ENCODE results near the gene LLCFC1.

Gene LLCFC1

DNA sequence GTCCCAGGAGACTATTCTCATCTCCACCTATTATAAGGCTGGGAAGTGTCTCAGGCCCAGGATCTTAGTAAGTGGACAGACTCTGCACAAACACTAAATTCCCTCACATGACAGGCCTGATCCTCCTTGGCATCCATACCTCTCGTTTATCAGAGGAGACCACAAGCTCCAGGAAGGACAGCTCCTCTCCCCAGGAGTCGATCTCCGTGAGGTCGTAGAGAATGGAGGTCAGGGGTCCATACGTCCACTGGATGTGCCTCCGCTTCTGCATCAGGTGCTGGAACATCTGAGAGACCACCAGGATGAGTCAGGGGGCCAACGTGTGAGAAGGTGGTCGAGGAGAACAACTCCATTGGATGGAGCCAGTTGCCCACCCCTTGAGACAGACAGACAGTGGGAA is 11.3 kb upstream of the LLCFC1 start:
- no peak overlapping the region for H3K4me3 ChIP-seq (ENCODE audit: control insufficient read depth, low read depth, low read length)
- no peak for DNase-seq (ENCODE audit: low read depth)
- TF ChIP-seq, protein P1, sequence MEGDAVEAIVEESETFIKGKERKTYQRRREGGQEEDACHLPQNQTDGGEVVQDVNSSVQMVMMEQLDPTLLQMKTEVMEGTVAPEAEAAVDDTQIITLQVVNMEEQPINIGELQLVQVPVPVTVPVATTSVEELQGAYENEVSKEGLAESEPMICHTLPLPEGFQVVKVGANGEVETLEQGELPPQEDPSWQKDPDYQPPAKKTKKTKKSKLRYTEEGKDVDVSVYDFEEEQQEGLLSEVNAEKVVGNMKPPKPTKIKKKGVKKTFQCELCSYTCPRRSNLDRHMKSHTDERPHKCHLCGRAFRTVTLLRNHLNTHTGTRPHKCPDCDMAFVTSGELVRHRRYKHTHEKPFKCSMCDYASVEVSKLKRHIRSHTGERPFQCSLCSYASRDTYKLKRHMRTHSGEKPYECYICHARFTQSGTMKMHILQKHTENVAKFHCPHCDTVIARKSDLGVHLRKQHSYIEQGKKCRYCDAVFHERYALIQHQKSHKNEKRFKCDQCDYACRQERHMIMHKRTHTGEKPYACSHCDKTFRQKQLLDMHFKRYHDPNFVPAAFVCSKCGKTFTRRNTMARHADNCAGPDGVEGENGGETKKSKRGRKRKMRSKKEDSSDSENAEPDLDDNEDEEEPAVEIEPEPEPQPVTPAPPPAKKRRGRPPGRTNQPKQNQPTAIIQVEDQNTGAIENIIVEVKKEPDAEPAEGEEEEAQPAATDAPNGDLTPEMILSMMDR (IDR thresholded peaks at IDR 0.05; ENCODE audit: control insufficient read depth, insufficient read depth, low read depth, low read length, missing control alignments), result no peak

DNA sequence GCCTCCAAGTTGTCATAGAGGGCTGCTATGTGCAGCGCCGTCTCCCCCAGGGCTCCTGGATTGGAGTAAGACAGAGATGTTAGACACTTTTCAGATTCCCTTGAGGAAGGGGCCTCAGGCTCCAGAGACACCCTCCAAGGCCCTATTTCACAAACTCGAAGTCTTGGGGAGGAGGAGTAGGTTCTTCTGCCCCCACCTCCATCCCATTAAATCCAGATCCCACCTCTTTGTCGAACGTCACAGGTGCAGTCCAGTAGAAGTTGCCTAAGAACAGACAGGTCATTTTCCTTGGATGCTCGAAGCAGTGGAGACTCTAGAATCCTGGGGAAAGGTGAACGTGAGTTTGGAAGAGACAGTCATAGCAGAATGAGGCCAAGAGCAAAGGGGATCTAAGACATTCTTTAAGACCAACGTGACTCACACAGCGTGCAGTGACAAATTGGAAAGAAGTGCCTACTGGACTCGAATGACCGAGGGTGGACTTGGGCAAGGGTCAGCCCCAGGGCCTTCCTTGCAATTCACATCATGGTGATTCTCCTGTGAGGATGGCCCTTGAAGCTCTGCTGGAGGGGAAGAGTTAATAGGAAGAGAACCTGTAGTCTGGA is 9.1 kb upstream of the LLCFC1 start:
- no peak for DNase-seq (ENCODE audit: low read depth)
- TF ChIP-seq, protein P1 (IDR thresholded peaks at IDR 0.05; ENCODE audit: control insufficient read depth, insufficient read depth, low read depth, low read length, missing control alignments), result no peak
- no peak overlapping the region for H3K4me3 ChIP-seq (ENCODE audit: control insufficient read depth, low read depth, low read length)

DNA sequence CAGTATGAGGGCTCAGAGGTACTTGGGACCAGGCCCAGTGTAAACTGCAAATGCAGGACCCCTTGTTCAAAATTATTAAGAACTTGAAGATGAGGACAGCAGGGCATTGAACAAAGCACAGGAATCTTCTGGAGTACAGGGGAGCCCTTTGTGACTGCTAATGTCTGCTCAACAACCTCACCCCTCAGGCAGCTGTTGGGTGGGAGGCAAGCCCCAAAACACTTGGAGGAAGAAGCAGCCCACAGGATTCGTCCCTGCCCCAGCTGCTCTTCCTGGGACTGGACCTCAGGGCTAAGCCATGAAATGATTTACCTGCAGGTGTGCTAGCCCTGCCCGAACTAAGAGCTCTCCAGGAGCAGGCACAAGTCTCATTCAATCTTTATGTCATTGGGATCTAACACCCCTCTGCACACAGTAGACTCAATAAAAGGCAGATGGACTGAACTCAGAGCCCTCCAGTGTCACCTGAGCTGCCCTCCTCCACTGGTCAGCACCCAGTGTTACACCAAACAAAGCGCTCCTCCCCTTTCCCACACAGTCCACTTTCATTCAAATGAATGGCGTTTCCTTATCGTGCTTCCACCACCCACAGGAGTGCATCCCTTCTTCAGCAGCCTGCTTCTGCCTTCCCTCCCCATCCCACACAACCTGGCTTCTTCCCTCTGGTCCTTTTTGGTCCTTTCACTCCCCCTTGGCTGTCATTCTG is 6.7 kb upstream of the LLCFC1 start:
- TF ChIP-seq, protein P1 (IDR thresholded peaks at IDR 0.05; ENCODE audit: control insufficient read depth, insufficient read depth, low read depth, low read length, missing control alignments), result no peak
- DNase-seq (ENCODE audit: low read depth), result no peak
- no peak overlapping the region for H3K4me3 ChIP-seq (ENCODE audit: control insufficient read depth, low read depth, low read length)

DNA sequence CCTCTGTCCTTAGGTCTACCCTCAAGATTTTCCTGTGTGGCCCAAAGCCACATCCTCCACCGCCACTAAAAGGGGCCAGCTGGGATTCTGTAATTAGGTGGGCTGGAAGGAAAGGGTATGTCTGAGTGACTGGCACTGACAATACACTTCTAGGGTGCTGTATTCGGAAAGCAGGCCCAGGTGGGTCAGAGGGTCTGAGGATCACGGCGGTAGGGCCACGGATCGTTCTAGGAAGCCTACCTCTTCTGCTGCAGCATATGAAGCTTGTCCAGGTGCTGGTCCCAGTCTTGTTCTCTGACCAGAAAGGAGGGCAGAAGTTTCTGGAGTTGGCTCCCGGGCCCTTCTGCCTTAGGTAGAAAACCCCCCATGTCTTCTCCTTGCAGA is 6.2 kb upstream of the LLCFC1 start:
- TF ChIP-seq, protein P1 (IDR thresholded peaks at IDR 0.05; ENCODE audit: control insufficient read depth, insufficient read depth, low read depth, low read length, missing control alignments), result no peak
- no peak overlapping the region for H3K4me3 ChIP-seq (ENCODE audit: control insufficient read depth, low read depth, low read length)
- no peak for DNase-seq (ENCODE audit: low read depth)

DNA sequence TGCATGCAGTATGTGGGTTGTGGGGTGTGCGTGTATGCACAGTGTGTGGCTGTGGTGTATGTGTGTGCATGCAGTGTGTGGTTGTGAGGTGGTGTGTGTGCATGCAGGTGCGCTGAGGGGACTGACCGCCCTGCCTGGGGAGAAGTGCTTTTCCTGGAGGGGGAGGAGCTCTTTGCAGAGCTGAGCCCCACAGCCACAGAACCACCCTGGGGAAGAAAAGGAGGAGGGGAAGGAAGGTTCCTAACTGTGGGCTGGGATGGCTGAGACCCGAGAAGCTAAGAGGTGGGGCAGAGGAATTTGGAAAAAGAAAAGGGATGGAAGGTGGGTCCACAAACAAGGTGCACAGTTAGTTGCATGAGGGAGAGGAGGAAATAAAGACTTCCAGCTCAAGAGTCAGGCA is 5.7 kb upstream of the LLCFC1 start, which contains the start of gene TRPV5:
TSS of gene TRPV5 (minus strand) at position 123 of the 400 bp plus-strand sequence. CDS start 287 bp downstream, outside the sequence.
- DNase-seq (ENCODE audit: low read depth), result no peak
- no peak within 1 kb of the TSS for H3K4me3 ChIP-seq (ENCODE audit: control insufficient read depth, low read depth, low read length)
- TF ChIP-seq, protein P1 (IDR thresholded peaks at IDR 0.05; ENCODE audit: control insufficient read depth, insufficient read depth, low read depth, low read length, missing control alignments), result no peak

DNA sequence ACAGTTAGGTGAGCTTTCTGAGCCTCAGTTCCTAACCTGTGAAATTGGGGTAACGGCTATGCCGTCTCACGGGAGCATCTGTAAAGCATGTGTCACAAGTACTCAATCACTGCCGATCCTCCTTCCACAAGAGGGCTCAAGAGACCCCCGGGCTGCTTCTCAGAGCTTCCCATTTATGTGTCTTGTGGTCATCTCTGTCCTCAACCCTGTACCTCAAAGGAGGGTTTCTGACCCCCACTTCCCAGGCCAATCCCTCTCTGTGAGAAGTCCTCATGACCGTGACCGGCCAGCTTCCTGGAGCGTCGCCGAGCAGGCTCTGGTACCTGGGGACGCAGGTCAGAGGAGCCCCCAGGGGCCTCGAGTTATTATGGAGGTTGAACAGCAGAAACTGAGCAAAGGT is 5.2 kb upstream of the LLCFC1 start:
- no peak overlapping the region for H3K4me3 ChIP-seq (ENCODE audit: control insufficient read depth, low read depth, low read length)
- TF ChIP-seq, protein P1 (IDR thresholded peaks at IDR 0.05; ENCODE audit: control insufficient read depth, insufficient read depth, low read depth, low read length, missing control alignments), result no peak
- no peak for DNase-seq (ENCODE audit: low read depth)
